DOHH2 (cell line): Measurements from ENCODE around the gene SMAD3.

Experiments
- CTCF ChIP-seq: fragments of 200-600 bp; sonication (generic); IDR thresholded peaks from one replicate; pipeline ENCODE4 v1.5.1; 2014; ENCODE audit warnings: antibody characterized with exemption, mild to moderate bottlenecking, low read depth, low read length; ENCODE audit not compliant: poor library complexity, severe bottlenecking
- EZH2phosphoT487 ChIP-seq: fragments of 200-600 bp; sonication (generic); IDR thresholded peaks from 2 replicates; pipeline ENCODE4 v1.6.1; 2017; ENCODE audit warnings: borderline replicate concordance, mild to moderate bottlenecking, antibody characterized with exemption, low read length, moderate library complexity, mixed read lengths

GRCh38 chr15:67143646-67144045 is 78.2 kb downstream of the SMAD3 start:
- no peak for TF ChIP-seq EZH2phosphoT487
- TF ChIP-seq CTCF: no peak
